Spinal cord (tissue), 10 donors: Measurements from ENCODE around the gene FRMPD1. TPM values are rescaled to one million over a fixed set of nuclear protein-coding genes. Genes with fewer than 3 reads are reported as not detected.

ENCODE experiments used
- DNase-seq, 6 donors: peaks; one replicate each; pipeline versions ENCODE4 v3.0.0 to v3.0.0-alpha.2; 2013 to 2015; ENCODE audit warnings: low spot score in 6 of 6, low read depth in 4 of 6
- H3K27ac ChIP-seq: one replicate; pipeline ENCODE4 v1.5.1; 2013; ENCODE audit warnings: low read depth, low read length, control low read depth
- H3K27me3 ChIP-seq: one replicate; pipeline ENCODE4 v1.6.1; 2013; ENCODE audit warnings: low read length; ENCODE audit not compliant: control insufficient read depth, insufficient read depth
- H3K36me3 ChIP-seq: one replicate; pipeline ENCODE4 v1.6.1; 2013; ENCODE audit warnings: low read length; ENCODE audit not compliant: control insufficient read depth, insufficient read depth
- H3K4me1 ChIP-seq: one replicate; pipeline ENCODE4 v1.6.1; 2013; ENCODE audit warnings: low read length; ENCODE audit not compliant: control insufficient read depth, insufficient read depth
- H3K4me3 ChIP-seq: one replicate; pipeline ENCODE4 v1.5.1; 2013; ENCODE audit warnings: low read depth, low read length, control low read depth
- H3K9me3 ChIP-seq: one replicate; pipeline ENCODE4 v1.6.1; 2013; ENCODE audit warnings: low read length; ENCODE audit not compliant: control insufficient read depth, insufficient read depth
- WGBS: methylation state at CpG from one replicate; pipeline ENCODE4 v1.1.5; 2013; ENCODE audit warnings: missing lambda C conversion rate; ENCODE audit not compliant: insufficient coverage; 5-methylcytosine and 5-hydroxymethylcytosine counted together
- polyA plus RNA-seq, 2 donors: library from polyadenylated mRNA; unstranded; fragments of 120-200 nt; gene quantifications; one replicate each; pipeline ENCODE4 v1.2.1, GENCODE V29; 2013; ENCODE audit not compliant: insufficient read length in 2 of 2
- total RNA-seq, 2 donors: library from RNA; depleted of rRNA in 1 of 2; stranded (reverse); fragments of 120-200 nt in 1 of 2; fragments of >200 nt in 1 of 2; gene quantifications; one replicate each; pipeline versions ENCODE4 v1.2.3 to v1.2.4, GENCODE V29; 2013 to 2014
- donor health status: healthy.

FRMPD1 gene
- total and polyA plus RNA-seq, 4 donors, result 2.7 to 8.9 (median 5.8) TPM

DNA sequence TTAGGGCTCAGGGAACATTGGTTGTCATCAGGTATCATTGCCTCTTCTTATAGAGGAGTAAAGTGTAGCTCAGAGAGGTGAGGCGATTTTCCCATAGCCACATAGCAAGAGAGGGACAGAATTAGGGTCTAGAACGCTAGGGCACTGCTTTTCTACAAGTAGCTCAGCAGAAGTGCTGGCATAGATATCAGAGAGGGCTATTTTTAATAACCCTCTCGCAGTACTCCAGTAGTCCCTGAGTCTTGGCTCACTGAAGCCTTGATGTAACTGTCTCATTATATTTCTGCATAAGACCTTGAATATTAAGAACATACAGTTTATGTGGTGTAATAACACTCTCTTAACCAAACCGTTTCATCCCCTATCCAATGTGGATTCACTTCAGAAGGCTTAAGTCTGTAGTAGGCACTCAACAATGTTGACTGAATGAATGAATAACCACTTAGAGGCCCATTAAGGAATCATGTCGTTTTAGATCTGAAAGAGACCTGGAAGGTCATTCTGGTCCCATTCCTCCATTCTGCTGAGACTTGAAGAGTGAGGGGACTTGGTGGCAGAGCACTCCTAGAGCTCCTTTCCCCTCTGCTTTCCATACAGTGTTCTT is 4.7 kb upstream of the FRMPD1 start:
- no peak overlapping the region for H3K27ac ChIP-seq
- H3K9me3 ChIP-seq, result no peaks in the 10 kb centered on the region
- peaks cover 6% of the 10 kb centered on the region for H3K4me1 ChIP-seq
- no peak for DNase-seq
- H3K36me3 ChIP-seq, result no peaks in the 10 kb centered on the region
- no CpG with 5 or more reads among the region's 5 CpGs for WGBS
- H3K4me3 ChIP-seq, result no peak overlapping the region
- H3K27me3 ChIP-seq, result peaks cover 5% of the 10 kb centered on the region

DNA sequence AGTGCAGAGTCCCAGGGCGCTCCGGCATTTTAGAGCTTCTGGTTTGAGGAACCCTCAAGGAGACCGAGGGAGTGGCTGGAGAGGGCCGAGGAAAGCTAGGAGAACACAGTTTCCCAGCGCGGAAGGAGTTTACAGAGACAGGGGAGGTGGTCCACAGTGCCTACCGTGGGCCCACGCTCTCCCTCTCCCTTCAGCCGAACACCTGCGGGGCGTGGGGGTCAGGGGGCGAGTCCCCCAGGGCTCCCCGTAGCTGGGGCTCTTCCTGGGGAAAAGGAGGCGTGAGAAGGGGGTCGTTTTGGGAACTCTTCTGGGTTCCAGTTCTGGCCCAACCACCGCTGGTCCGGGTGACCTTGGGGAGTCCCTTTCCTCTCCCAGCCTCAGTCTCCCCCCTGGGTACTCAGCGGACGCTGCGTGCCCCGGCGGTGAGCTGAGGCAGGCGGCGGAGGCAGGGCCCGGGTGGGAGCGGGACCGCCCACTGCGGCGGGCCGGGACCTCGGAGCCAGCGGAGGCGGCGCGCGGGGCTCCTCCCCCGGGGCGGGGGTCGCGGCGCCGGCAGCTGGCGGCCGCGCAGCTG is 368 bp upstream of the FRMPD1 start:
- Histone ChIP-seq H3K4me1 (peaks cover 12% of the 10 kb centered on the region), H3K27ac (no peak overlapping the region), H3K36me3 (no peaks in the 10 kb centered on the region), H3K27me3 (peaks cover 22% of the 10 kb centered on the region), H3K4me3 (peak overlapping the region; percentile 21), H3K9me3 (no peaks in the 10 kb centered on the region)
- 10% methylated on average over 42 of the region's 45 CpGs for WGBS
- DNase-seq, result no peak

DNA sequence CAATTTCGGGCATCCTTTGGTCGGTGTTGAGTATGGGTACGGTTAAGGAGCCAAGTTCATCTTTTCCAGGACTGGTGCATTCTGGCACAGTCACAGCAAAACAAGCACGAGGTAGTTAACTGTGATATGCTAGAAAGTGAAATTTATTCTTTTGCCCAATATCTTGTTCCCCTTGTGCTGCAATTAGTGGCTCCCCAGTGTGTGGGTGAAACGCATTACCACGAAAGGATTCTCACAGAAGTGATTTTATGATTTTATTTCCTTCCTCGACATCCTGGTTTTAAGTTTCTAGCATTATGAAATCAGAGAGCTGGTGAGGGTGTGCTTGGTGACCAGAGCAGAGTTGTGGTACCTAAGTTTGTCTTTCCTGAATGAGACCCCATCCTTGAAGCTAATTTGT is 1.5 kb downstream of the FRMPD1 start:
- 93% methylated on average over 7 of the region's 7 CpGs for WGBS
- Histone ChIP-seq H3K36me3 (no peaks in the 10 kb centered on the region), H3K27me3 (peaks cover 22% of the 10 kb centered on the region), H3K4me3 (no peak overlapping the region), H3K27ac (no peak overlapping the region), H3K4me1 (peaks cover 12% of the 10 kb centered on the region), H3K9me3 (no peaks in the 10 kb centered on the region)
- DNase-seq, result no peak

DNA sequence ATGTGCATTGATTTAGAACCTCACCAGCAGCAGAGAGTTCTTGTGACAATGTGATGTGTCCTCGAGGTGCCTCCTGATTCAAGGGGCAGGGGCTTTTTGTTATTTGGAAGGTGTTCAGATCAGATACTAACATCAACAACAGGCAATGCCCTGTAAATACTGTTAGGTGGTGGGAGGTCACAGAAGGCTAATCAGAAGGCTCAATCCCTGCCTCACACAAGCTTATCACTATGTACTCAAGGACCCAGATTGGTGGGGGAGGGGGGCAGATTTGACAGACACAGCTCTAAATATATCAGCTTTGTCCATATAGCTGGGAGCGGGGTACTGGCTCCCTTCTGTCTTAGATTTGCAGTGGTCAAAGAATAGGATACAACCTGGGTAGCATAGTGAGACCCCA is 2.6 kb downstream of the FRMPD1 start:
- no CpG with 5 or more reads among the region's 2 CpGs for WGBS
- H3K9me3 ChIP-seq, result no peaks in the 10 kb centered on the region
- peaks cover 22% of the 10 kb centered on the region for H3K27me3 ChIP-seq
- no peak overlapping the region for H3K27ac ChIP-seq
- H3K36me3 ChIP-seq, result no peaks in the 10 kb centered on the region
- H3K4me3 ChIP-seq, result no peak overlapping the region
- DNase-seq, result no peak
- H3K4me1 ChIP-seq, result peaks cover 12% of the 10 kb centered on the region

DNA sequence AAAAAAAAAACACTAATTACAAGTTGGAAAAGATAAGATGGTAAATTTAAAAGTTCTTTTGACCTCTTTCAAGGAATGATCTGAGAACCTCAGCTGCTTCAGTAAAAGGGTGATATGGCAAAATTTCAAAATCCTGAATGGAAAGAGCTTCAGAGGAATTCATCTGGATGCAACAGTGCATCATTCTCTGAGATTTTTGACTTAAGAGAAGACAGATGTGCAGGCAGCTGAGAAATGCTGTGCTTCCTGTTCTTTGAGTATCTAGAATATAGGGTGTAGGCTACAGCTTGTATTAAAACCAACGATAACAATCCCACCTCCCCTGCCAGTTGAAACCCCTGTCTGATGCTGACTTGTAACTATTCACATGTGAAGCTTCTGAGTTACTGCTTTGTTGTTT is 6.2 kb downstream of the FRMPD1 start:
- Histone ChIP-seq H3K9me3 (no peaks in the 10 kb centered on the region), H3K27ac (no peak overlapping the region), H3K4me1 (no peaks in the 10 kb centered on the region), H3K4me3 (no peak overlapping the region), H3K27me3 (peaks cover 10% of the 10 kb centered on the region), H3K36me3 (no peaks in the 10 kb centered on the region)
- no CpG with 5 or more reads among the region's 1 CpG for WGBS
- DNase-seq, result no peak

DNA sequence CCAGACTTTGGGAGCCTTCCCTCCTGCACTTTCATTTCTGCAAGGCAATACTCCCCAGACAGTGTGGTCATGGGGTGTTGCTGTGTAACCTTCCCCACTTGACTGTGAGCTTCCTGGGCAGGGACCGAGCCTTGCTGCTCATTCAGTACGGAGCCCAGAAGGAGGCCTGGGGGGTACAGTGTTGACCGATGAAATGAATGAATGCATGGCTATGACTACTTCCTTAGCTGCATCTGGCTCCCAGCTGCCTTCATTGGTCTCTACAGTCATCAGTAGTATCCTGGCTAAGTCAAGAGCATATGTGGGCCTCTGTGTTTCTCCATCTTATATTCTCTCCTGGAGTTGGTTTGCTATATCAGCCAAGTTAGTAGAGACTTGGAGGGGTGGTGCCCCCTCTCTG is 9.9 kb downstream of the FRMPD1 start:
- H3K4me3 ChIP-seq, result no peak overlapping the region
- no peaks in the 10 kb centered on the region for H3K27me3 ChIP-seq
- 67% methylated on average over 3 of the region's 3 CpGs for WGBS
- no peaks in the 10 kb centered on the region for H3K4me1 ChIP-seq
- DNase-seq, result no peak
- no peak overlapping the region for H3K27ac ChIP-seq
- H3K36me3 ChIP-seq, result no peaks in the 10 kb centered on the region
- no peaks in the 10 kb centered on the region for H3K9me3 ChIP-seq

DNA sequence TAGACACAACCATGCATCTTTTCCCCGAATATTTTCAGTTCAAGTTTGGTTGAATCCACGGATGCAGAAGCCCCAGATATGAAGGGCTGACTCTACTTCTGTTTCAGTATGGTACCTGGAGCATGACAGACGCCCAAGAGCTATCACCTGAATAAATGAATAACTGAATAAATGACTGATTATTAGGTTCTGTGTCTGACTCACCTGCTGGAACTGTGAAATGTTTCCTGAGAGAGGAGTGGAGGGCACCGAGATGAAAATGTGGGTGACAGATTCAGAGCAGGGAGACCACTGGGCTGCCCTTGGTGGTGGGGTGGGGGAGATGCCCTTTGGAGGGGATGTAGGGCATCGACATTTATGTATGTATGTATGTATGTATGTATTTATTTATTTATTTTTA is 13.2 kb downstream of the FRMPD1 start:
- H3K4me1 ChIP-seq, result no peaks in the 10 kb centered on the region
- H3K36me3 ChIP-seq, result no peaks in the 10 kb centered on the region
- H3K4me3 ChIP-seq, result no peak overlapping the region
- no peak for DNase-seq
- H3K27me3 ChIP-seq, result no peaks in the 10 kb centered on the region
- no peaks in the 10 kb centered on the region for H3K9me3 ChIP-seq
- no peak overlapping the region for H3K27ac ChIP-seq
- 84% methylated on average over 2 of the region's 5 CpGs for WGBS

DNA sequence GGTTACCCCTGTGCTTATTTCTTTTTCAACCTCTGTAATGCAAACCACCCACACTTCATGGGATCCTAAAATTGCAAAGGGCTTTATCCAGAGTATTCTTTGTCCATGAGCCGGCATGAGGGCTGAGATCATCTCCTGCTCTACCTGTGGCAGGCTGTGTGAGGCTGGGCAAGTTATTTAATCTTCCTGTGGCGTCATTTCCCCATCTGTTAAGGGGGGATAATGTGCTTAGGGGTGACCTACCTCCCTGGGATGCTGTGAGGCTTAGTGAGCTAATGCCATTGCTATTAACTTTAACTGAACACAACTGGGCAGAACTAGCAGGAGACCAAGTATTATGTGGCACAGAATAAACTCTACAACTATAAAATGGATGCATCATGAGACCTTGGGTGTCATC is 17.0 kb downstream of the FRMPD1 start:
- no peak overlapping the region for H3K27ac ChIP-seq

DNA sequence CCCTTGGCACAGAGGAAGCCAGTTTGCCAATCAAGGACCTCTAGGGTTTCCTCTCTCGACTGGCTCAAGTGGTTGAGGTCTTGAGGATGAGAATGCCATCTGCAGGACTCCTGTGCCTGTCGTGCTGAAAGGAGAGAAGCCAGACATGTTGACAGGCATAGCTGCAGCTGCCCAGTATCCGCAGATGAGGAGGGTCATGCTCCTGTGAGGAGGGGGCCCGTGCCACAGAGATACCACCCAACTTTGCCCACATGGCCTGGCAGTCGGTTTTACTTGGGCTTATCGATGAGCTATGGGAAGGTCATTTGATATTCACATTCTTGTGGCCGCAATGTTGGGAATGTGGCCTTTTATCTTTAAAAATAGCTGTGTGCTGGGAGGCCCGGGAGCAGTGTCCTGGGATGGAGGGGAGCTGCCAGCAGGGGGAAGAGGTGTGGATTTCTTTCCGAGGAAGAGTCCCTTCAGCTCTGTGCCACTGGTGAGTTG is 17.4 kb downstream of the FRMPD1 start:
- WGBS, result 34% methylated on average over 8 of the region's 9 CpGs
- Histone ChIP-seq H3K9me3 (no peaks in the 10 kb centered on the region), H3K4me3 (no peak overlapping the region), H3K27ac (no peak overlapping the region), H3K27me3 (no peaks in the 10 kb centered on the region), H3K36me3 (no peaks in the 10 kb centered on the region), H3K4me1 (no peaks in the 10 kb centered on the region)
- no peak for DNase-seq

More for the DNA sequence above, 17.0 kb downstream of the FRMPD1 start:
- 100% methylated on average over 1 of the region's 2 CpGs for WGBS
- Histone ChIP-seq H3K9me3 (no peaks in the 10 kb centered on the region), H3K4me1 (no peaks in the 10 kb centered on the region), H3K36me3 (no peaks in the 10 kb centered on the region), H3K27me3 (no peaks in the 10 kb centered on the region), H3K4me3 (no peak overlapping the region)
- no peak for DNase-seq

DNA sequence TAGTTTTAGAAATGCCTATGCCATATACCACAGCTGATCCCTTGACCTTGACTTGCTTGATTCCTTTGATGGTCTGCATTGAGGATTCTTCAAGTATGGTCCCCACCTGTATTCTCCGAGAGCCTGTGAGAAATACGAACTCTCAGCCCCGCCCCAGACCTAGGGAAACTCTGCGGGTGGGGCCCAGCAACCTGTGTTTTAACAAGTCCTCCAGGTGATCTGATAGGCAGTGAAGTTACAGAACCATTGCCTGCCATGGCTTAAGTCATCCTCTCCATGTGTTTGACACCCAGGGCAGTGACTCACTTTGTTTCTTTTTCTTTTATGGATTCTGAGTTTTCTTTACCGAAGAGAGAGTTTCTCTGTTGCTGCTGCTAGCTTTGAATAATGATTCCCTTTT is 18.5 kb downstream of the FRMPD1 start:
- 73% methylated on average over 4 of the region's 5 CpGs for WGBS
- no peak overlapping the region for H3K27ac ChIP-seq
- H3K9me3 ChIP-seq, result no peaks in the 10 kb centered on the region
- H3K27me3 ChIP-seq, result no peaks in the 10 kb centered on the region
- no peak overlapping the region for H3K4me3 ChIP-seq
- H3K36me3 ChIP-seq, result no peaks in the 10 kb centered on the region
- no peak for DNase-seq
- H3K4me1 ChIP-seq, result no peaks in the 10 kb centered on the region
